ENCODE measurements around the gene CELF3.

GRCh38 chr1:151763990-151764389 is 47.4 kb upstream of the CELF3 start:
- TF ChIP-seq, protein P1, sequence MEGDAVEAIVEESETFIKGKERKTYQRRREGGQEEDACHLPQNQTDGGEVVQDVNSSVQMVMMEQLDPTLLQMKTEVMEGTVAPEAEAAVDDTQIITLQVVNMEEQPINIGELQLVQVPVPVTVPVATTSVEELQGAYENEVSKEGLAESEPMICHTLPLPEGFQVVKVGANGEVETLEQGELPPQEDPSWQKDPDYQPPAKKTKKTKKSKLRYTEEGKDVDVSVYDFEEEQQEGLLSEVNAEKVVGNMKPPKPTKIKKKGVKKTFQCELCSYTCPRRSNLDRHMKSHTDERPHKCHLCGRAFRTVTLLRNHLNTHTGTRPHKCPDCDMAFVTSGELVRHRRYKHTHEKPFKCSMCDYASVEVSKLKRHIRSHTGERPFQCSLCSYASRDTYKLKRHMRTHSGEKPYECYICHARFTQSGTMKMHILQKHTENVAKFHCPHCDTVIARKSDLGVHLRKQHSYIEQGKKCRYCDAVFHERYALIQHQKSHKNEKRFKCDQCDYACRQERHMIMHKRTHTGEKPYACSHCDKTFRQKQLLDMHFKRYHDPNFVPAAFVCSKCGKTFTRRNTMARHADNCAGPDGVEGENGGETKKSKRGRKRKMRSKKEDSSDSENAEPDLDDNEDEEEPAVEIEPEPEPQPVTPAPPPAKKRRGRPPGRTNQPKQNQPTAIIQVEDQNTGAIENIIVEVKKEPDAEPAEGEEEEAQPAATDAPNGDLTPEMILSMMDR (IDR thresholded peaks at IDR 0.05) = no peak
- no peak for TF ChIP-seq POLR2A (IDR thresholded peaks at IDR 0.05)

Data from right lobe of liver (tissue), 4 donors.